LNCAP (cell line): Measurements from ENCODE around the gene FMNL2.

Experiments
- TF ChIP-seq, protein P1 (sequence below): fragments of 450-650 bp; IDR thresholded peaks from 2 replicates; pipeline ENCODE4 v1.5.1; 2017; ENCODE audit warnings: mild to moderate bottlenecking

Gene FMNL2

GRCh38 chr2:152485954-152486736 is 151.2 kb downstream of the FMNL2 start:
- TF ChIP-seq, protein P1, sequence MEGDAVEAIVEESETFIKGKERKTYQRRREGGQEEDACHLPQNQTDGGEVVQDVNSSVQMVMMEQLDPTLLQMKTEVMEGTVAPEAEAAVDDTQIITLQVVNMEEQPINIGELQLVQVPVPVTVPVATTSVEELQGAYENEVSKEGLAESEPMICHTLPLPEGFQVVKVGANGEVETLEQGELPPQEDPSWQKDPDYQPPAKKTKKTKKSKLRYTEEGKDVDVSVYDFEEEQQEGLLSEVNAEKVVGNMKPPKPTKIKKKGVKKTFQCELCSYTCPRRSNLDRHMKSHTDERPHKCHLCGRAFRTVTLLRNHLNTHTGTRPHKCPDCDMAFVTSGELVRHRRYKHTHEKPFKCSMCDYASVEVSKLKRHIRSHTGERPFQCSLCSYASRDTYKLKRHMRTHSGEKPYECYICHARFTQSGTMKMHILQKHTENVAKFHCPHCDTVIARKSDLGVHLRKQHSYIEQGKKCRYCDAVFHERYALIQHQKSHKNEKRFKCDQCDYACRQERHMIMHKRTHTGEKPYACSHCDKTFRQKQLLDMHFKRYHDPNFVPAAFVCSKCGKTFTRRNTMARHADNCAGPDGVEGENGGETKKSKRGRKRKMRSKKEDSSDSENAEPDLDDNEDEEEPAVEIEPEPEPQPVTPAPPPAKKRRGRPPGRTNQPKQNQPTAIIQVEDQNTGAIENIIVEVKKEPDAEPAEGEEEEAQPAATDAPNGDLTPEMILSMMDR = no peak

- TF ChIP-seq, protein P1 = no peak
These were observed 151.9 kb downstream of the FMNL2 start for GRCh38 chr2:152486737-152487400.

DNA sequence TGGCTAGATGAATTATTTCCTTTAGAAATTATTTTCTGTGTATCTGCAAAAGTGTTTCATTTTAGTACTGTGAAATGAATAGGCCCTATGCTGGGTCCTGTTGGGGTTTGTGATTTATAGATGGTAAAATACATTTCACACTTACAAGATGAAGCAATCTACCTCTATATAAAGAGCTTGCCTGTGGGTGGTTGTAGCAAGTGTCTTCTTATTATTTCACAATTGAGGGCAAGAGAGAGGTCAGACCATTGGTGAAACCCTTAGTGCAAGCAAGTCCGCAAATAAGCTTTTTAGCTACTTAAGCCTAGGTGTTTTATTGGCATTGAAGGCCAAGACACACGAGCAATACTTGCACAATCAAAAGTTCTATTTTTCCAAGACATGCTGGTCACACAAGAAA is 153.1 kb downstream of the FMNL2 start:
- TF ChIP-seq, protein P1 = no peak

- TF ChIP-seq, protein P1 = no peak
These were observed 154.4 kb downstream of the FMNL2 start for GRCh38 chr2:152489364-152489763.

DNA sequence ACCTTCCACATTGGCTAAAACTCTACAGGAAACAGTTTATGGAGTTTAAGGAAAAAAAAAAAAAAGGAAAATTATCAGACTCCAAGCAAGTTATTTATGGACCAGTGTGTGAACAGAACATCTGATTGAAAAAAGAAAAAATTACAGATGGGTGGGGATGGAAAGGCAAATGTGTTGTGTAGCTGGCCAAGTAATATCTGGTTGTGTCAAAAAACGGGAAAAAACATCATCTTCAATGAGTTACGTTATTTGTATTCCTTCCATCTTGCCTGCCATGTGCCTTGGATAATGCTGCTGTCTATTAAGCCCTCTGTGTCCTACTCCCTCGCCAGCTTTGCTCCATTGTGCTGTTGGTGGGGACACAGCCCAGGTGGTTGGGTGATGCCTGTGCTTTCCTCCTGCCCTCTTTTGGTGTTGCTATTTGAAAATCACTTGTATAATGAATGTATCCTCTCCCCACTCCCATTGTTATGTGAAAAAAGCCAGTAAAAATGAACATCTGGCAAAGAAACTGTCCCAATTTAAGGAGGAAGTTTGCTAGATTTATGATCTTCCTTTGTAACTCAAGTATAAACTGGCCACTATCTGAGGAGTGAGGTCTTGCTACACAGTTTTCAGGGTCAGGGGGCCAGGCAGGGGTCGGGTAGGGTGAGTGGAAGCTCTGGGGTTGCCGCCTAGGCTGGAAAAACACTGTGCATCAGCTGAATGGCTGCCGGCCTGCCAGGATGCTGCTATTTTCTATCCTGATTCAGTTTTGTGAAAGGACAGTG is 155.9 kb downstream of the FMNL2 start:
- TF ChIP-seq, protein P1 = no peak

GRCh38 chr2:152492131-152492530 is 157.2 kb downstream of the FMNL2 start:
- TF ChIP-seq, protein P1 = no peak

GRCh38 chr2:152492911-152493310 is 157.9 kb downstream of the FMNL2 start:
- TF ChIP-seq, protein P1 = no peak
